Stimulated activated CD8-positive, alpha-beta memory T cell treated with anti-CD3 and anti-CD28 coated beads, Interleukin-12 subunit alpha, Interleukin-12 subunit beta, amount 100 ng/mL, for 24 hours (primary cell): ENCODE measurements around the gene SUPT7L.
"Not testable (repeated sequence)": the region's sequence is repeated elsewhere in the genome, so short reads cannot be mapped to it uniquely, and the experiment has no call there.

ENCODE experiments used
- DNase-seq: peaks from one replicate; pipeline ENCODE4 v3.0.0-alpha.2; 2020; ENCODE audit errors: extremely low read depth

The SUPT7L gene

GRCh38 chr2:27685577-27685976, 22.2 kb upstream of the SUPT7L start:
- DNase-seq, result no peak

DNA sequence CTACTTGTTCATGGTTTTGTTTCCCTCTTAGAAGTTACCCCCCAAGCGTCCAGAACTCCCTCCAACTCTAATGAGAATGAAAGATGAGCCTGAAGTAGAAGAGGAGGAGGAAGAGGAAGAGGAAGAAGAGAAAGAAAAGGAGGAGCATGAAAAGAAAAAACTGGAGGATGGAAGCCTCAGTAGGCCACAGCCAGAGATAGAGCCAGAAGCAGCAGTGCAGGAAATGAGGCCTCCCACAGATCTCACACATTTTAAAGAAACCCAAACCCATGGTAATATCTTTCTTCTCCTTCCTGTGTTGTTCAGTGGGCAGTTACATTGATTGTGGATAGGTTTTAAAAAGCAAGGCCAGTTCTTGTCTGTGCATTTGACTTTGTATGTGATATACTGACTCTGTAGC, 21.6 kb upstream of the SUPT7L start:
- not testable (repeated sequence) for DNase-seq

DNA sequence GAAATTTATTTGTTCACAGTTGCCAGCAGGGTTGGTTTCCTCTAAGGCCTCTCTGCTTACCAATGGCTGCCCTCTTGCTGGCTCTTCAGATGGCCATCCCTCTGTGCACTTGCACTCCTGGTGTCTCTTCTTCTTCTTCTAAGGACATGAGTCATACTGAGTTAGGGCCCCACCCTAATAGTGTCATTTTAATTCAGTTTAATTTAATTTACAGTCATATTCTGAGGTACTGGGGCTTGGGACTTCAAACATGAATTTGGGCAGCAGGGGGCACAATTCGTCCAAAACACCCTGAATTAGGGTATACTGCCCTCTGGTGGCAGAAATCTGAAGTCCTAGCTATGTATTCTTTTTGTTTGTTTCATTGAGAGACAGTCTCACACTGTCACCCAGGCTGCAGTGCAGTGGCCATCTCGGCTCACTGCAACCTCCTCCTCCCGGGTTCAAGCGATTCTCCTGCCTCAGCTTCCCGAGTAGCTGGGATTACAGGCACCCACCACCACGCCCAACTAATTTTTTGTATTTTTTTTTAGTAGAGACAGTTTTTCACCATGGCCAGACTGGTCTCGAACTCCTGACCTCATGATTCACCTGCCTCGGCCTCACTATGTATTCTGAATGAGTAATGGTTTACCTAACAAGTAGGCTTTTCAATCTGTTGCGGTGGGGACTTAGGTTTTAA, 20.1 kb upstream of the SUPT7L start:
- DNase-seq, result peak; percentile 64

GRCh38 chr2:27682334-27682771, 18.9 kb upstream of the SUPT7L start:
- not testable (repeated sequence) for DNase-seq

- DNase-seq, result no peak
These were observed 18.4 kb upstream of the SUPT7L start for GRCh38 chr2:27681841-27682240.

DNA sequence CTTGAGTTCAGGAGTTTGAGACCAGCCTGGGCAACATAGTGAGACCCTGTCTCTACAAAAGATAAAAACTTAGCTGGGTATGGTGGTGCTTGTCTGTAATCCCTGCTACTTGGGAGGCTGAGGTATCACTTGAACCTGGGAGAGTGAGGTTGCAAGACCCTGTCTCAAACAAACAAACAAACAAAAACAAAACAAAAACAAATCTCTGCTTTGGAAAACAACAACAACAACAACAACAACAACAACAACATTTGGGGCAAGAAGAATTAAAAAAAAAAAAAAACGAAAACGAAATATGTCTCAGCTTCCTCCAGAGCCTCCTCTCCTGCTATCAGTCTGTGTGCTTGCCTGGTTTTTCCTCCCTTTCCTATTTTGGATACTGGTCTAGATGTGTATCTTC, 17.2 kb upstream of the SUPT7L start:
- no peak for DNase-seq

DNA sequence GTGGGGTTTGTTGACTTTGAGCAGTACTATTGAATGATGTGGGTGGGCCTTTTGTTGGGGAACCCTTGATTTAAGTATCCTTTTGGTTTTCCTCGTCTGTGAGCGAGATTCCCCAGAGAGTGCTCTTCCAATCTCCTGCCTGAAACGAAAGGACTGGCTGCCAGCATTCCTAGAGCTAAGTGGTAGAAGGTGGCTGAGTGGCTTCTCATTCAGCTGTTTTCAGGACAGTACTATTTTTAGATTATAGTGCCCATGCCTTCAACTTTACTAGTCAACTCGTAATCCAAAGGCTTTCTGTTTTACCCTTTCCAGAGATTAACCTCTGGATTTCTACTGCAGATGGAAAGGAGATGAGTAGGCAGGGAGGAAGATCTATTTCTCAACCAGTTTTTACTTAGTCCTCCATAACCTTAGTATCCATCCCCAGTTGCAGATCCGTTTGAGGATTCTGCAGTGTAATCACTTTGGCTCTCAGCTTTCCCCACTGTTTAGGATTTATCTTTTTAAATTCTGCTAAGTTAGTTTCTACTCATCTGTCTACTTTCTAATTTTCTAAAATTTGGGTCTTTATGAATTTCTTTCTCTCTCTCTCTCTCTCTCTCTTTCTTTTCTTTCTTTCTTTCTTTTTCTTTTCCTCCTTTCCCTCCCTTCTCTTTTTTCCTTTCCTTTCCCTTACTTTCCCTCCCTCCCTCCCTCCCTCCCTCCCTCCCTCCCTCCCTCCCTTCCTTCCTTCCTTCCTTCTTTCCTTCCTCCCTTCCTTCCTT, 9.5 kb upstream of the SUPT7L start:
- DNase-seq, result no peak

DNA sequence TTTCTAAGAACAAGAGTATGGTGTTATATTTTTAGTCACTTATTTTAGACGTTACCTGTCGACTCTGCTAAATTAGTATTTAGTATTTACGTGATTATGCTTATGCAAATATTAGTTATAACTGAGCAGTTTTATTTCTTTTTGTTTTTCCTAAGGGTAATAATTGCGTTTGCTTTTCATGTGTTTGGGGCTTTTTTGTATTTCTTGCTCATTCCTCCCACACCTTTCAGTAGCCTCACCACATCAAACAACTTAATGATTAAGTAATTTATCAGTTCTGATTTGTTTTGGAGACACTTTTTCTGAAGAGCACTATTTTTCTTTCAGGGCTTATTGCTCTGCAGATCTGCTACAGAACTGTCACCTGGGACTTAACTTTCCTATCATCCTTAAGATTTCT, 7.8 kb upstream of the SUPT7L start:
- DNase-seq, result no peak

DNA sequence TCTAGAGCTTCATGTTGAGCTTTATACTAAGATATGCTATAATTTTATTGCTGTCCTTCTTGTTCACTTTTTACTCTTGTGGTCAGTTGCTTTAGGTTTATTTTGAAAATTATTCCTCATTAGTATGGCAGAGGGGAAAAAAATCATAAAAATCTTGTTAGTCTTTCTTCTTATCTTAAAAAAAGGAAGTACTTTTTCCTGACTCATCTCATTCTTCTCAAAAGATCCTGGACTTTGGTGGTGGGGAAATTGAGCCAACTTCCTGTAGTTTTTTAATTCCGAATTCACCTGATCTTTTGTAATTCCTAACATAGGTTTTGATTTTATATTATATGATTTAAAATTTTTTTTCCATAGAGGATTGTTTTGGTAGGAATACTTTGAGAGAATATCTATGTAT, 4.0 kb upstream of the SUPT7L start:
- DNase-seq, result no peak

DNA sequence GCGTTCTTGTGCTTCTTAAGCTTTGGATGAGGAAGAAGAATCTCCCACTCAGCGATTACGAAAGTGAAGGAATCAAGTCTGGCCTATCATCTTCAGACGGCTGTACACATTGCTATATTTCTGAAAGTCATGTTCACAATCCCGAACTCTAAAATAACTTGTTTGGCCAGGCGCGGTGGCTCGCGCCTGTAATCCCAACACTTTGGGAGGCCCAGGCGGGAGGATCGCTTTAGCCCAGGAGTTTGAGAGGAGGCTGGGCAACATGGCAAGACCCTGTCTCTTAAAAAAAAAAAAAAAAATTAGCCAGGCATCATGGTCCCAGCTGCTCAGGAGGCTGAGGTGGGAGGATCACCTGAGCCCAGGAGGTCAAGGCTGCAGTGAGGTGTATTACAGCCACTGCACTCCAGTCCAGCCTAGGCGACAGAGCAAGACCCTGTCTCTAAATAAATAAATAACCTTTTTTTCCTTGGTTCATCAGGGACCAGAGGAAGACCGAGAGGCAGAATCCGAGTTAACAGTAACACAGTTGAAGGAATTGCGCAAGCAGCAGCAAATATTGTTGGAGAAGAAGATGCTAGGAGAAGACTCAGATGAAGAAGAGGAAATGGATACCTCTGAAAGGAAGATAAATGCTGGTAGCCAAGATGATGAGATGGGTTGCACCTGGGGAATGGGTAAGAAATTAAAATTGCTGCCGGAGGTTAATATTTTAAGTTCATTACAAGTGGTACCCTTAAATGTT, 1.4 kb upstream of the SUPT7L start:
- DNase-seq, result no peak

- no peak for DNase-seq
These were observed 750 bp upstream of the SUPT7L start for GRCh38 chr2:27664154-27664574.

GRCh38 chr2:27661371-27661770, 2.0 kb downstream of the SUPT7L start:
- DNase-seq, result no peak

DNA sequence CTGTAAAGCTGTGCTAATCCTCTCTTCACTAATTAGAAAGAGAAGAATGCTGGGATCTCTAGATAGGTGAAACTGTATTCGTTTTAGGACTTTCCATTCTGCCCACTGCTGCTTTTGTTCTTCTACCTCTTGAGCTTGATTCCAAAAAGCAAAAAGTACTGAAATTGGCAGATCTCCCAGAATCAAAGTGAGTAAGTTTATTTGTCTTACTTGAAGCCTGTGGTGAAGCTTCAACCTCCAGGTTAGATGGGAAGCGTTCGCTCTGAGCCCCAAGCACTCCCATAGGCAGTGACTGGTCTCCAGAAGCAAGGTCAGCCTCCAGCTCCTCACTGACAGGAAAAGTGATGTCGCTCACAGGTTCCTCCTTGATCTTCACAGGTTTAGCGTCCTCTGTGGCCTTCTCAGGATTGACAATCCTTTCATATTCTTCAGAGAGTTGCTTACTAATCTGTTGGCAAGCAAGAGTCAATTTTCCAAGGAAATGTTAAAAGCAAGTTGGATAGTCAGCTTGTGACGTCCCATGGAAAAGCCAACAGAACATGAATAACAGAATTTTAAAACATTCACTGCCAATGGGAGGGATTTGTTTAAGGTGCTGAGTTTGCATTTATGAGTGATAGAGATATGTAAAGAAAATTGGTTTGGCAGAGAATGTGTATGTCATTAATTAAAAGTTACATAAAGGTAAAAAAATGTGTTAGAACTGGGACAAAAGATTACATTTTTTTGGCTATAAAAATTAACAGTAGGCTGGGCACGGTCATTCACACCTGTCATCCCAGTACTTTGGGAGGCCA, 8.1 kb downstream of the SUPT7L start:
- no peak for DNase-seq

DNA sequence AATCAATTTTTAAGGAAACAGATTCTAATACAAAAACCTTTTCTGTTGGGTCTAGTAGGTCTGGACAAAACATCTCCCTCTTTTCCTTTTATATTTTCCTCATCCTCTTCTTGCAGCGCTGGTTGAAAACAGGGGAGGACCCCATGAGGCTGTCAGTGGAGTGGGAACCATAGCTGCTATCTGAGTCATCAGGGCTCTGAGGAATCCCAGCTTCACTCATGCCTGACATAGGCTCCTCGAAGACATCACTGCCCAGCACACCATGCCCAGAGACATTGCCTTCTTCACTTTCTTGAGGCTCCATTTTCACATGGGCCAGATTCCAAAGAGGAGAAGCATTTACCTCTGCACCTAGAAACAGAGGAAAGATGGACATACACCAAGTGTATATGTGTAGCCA, 10.0 kb downstream of the SUPT7L start:
- DNase-seq, result no peak

DNA sequence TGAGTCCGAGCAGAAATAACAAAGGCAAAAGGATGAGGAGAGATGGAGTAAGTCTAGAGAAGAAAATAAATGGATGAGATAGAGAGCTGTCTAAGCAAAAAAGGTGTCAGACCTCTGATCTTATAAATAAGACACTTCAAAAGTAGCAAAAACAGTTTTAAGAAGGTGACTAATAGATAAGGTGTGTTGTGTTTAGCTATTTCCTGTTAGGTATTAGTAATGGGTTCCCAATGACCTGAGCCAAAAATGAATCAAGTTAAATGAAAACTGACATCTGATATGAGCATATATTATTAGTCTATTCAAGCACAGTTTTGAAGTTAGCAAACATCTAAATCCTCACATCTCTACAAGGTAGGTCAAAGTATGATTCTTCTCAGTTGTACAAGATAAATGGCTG, 10.6 kb downstream of the SUPT7L start:
- DNase-seq, result no peak

GRCh38 chr2:27652341-27652740, 11.1 kb downstream of the SUPT7L start:
- DNase-seq, result no peak

DNA sequence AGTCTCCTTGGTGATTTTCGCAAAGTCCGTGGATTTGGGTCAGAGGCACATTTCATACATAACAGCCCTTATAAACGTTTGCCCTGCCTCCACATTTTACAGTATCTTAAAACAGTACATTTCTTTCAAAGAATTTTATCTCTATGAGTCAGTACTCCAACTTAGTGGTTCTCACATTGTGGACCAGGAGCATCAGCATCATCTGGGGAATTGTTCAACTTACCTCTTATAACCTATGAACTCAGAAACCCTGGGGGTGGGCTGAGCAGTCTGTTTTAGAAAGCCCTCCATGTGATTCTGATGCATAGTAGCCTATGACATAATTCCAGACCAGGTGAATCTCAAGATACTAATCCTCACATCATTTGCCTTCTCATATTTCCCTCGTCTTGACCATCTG, 12.4 kb downstream of the SUPT7L start:
- no peak for DNase-seq

DNA sequence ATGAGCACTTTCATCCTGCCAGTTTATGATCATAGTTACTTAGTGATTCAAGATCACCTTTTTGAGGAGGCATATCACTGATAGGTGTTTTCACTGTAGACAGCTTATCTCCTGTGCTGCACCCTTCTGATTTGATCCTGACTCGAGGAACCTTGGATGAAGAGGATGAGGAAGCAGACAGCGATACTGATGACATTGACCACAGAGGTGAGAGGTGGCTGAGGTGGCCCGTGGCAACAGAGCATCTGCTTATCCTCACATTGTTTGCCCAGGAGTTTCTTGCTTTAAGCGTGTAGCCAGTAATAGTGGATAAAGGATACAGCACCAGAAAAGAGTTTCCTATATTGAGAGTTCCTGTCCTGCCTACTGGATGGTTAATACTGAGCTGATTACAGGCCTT, 15.7 kb downstream of the SUPT7L start:
- DNase-seq, result no peak

GRCh38 chr2:27647289-27647688, 16.1 kb downstream of the SUPT7L start:
- DNase-seq, result no peak

GRCh38 chr2:27645197-27645596, 18.2 kb downstream of the SUPT7L start:
- DNase-seq, result no peak

GRCh38 chr2:27640722-27641245, 22.6 kb downstream of the SUPT7L start:
- no peak for DNase-seq

- DNase-seq, result no peak
These were observed 24.7 kb downstream of the SUPT7L start for GRCh38 chr2:27638709-27639108.
